GM13977 (cell line): Measurements from ENCODE around the gene SMARCA2.

Source experiments
- DNase-seq: peaks from one replicate; pipeline ENCODE4 v3.0.0; 2012; ENCODE audit warnings: low spot score
- in situ Hi-C: fragments of 300-500 bp; cut with MboI; formaldehyde crosslinking; loops from one replicate; pipeline ENCODE4 v1.12.0; 2022; ENCODE audit warnings: low sequenced_read_pairs, low pct_unique_long_range_greater_than_20kb, mixed read lengths, inconsistent platforms; ENCODE audit not compliant: unreplicated experiment
- TF ChIP-seq, protein P1 (sequence below): IDR thresholded peaks from 2 replicates; pipeline ENCODE4 v1.5.1; 2012; ENCODE audit warnings: mild to moderate bottlenecking, control low read depth; ENCODE audit not compliant: insufficient read depth; ENCODE audit errors: extremely low read depth, missing control alignments

Gene SMARCA2

DNA sequence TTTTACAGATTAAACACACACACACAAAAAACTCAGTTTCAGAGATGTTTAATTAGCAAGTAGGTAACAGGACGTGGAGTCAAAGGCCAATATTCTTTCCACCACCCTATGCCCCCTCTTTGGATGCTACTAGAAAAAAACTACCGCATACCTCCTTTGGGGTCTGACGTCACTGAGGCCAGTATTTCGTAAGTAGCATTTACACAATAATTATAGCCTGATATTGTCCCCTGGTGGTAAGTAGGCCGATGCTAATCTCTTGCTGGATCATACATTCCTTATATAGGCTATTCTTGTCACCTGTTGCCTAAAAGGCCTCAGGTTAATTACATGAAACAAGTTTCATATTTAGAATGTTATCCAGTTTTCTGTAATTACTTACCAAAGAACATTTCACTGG lies 21.0 kb upstream of the SMARCA2 start:
- DNase-seq = no peak
- in situ Hi-C loops = no loop called here
- TF ChIP-seq, protein P1, sequence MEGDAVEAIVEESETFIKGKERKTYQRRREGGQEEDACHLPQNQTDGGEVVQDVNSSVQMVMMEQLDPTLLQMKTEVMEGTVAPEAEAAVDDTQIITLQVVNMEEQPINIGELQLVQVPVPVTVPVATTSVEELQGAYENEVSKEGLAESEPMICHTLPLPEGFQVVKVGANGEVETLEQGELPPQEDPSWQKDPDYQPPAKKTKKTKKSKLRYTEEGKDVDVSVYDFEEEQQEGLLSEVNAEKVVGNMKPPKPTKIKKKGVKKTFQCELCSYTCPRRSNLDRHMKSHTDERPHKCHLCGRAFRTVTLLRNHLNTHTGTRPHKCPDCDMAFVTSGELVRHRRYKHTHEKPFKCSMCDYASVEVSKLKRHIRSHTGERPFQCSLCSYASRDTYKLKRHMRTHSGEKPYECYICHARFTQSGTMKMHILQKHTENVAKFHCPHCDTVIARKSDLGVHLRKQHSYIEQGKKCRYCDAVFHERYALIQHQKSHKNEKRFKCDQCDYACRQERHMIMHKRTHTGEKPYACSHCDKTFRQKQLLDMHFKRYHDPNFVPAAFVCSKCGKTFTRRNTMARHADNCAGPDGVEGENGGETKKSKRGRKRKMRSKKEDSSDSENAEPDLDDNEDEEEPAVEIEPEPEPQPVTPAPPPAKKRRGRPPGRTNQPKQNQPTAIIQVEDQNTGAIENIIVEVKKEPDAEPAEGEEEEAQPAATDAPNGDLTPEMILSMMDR = no peak

DNA sequence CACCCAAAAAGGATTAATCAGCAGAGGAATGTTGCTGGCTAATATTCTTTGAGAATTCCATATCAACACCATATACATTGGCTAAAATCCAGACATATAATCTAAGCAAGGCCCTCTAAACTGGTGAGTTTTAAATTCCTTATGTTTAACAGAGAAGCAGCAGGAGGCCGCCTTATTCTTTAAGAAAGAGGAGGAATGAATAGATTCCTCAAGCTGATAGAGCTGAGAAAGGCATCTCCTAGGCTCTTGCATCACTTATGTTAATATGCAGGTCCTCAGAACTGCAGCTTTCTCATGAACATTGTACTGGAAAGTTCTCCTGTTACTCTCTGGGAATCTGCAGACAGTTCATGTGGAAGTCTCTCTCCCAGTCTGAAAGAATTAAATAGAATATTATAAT lies 20.1 kb upstream of the SMARCA2 start:
- TF ChIP-seq, protein P1 = no peak
- no peak for DNase-seq
- in situ Hi-C loops = no loop called here

DNA sequence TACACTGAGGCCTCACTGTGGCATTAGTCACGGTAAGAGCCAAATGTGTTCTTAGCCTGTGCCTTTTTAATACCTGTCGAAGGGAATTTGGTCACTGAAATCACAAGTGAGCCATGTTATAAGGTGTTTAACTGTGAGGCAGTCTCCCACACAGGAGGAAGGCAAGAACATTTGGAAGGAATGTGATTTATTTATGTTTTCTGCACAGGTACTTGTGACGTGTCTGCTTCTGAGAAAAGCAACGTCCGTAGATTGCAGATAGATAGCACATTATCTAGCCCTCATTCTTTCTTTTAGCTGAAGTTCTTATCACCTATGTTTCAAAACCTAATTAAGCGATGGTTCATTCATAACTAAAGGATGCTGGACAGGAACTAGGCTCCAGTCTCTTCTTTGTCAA lies 19.0 kb upstream of the SMARCA2 start:
- in situ Hi-C loops = no loop called here
- TF ChIP-seq, protein P1 = no peak
- no peak for DNase-seq

DNA sequence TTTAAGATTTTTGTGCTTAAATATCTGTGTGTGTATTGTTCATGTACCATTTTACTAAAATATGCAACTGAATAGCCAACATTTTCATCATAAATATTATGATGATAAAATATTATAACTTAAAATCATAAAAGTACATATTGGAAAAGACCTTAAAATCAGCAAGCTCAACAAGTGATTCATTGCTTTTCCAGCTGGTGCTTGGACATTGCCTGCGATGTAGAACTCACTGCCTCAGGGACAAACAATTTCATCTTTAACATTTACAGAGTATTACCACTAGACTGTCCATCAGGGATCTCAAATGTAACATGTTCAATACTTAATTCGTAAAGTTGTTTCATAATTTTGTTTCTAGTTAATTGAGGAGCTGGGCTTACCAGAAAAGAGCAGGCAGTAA lies 17.5 kb upstream of the SMARCA2 start:
- TF ChIP-seq, protein P1 = no peak
- in situ Hi-C loops = no loop called here

DNA sequence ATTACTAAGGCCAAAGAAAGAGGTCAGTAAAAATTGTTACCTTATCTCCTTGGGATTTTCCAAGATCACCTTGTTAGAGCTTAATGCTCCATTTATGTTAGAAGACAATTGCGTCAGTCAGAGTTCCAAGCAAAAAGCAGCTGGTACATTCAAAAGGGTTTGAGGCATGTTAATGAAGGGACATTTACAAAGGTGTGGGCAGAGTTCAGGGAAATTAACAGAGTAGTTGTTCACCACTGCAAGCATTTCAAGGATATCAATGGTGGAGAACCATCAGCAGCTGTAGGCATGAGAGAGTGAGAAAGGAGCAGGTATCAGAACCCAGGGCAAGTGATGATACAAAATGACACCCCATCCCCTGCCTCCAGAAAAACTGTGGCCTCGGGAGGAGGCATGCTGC lies 17.0 kb upstream of the SMARCA2 start:
- in situ Hi-C loops = no loop called here
- TF ChIP-seq, protein P1 = no peak

More for the DNA sequence above, 17.5 kb upstream of the SMARCA2 start:
- no peak for DNase-seq

DNA sequence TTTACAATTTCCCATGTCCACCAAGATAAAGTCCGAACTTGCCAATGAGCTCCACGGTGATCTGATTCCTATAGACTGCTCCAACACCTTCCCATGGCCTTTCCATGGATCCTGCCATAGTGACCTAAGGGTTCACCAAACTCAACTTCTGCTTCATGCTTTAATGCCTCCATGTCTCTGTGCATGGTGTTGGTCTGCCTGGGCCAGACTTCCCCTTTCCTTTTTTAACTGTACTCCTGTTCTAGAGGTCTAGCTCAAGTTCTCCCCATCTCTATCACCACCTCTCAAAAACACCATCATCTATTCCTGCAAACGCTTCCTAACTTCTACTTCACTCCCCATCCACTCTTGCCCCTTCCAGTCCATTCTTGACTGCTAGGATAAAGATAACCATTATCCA lies 14.8 kb upstream of the SMARCA2 start:
- no peak for DNase-seq
- in situ Hi-C loops = no loop called here
- TF ChIP-seq, protein P1 = no peak

More for the DNA sequence above, 17.0 kb upstream of the SMARCA2 start:
- DNase-seq = no peak

DNA sequence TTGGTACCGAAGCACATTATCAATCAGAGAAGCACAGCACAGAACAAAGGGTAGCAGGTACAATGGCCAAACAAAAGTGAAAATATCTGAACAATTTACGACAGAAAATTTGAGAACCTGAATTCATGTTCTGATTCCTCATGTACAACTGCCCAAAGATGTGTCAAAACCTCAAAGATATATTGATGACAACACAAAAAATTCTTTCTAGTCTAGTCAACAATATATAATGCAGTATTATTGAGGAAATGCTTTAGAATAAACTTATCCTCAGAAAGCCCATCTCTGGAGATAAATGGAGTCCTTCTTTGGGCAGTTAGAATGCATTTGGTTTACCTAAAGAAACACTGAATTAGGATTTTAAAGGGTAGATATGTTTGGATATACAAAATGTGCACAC lies 6.8 kb upstream of the SMARCA2 start:
- DNase-seq = no peak
- in situ Hi-C loops = no loop called here
- TF ChIP-seq, protein P1 = no peak
